HG02852 (cell line): ENCODE results near the gene HIPK2.

ENCODE experiments used
- ATAC-seq: cut with Tn5 transposase; IDR thresholded peaks from one replicate; pipeline ENCODE4 v1.9.1; 2021; ENCODE audit warnings: mild to moderate bottlenecking, moderate library complexity; ENCODE audit not compliant: unreplicated experiment

The HIPK2 gene

DNA sequence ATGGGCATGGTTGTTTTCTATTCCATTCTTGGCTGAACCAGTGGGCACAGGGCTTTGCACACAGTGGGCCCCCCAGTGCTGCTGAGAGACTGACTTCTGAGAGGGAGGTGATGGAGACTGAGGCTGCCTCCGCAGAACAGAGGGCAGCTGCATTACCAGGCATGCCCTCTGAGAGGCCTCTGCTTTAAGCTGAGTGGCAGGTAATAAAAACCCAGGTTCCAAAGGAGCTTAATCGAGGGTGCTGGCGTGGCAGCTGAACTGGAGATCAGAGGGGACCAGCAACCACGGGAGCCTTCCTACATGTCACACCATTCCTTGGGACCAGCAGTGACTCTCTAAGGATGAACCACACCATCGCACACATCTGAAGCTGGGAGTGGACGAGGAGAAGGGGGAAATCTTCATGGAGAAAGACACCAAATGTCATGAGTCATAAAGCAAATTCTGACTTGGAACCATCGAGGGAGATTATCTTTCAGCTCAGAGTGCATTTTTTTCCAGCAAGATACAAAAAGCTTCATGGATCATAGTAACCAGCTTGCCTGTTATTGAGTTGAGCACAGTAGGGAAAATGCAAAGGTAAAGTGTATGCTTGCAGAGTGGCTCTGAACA is 24.6 kb downstream of the HIPK2 start:
- ATAC-seq = no peak

DNA sequence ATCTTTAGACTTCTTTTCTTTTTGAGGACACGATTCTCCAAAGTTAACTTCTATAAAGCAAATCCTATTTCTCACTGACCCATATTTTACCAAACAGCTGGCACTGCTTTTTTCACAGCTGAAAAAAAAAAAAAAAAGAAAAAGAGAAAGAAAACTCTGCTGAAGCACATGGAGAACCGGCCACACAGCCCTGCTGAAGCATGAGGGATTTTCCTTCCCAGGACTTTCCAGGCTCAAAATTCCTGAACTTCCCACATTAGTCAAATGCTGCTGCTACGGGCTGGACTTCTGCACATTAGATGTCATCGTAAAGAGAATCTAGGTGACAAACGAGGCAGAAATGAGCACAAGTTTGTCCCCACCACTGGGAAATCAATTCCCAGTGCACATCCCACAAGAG is 25.2 kb downstream of the HIPK2 start:
- ATAC-seq = no peak

GRCh38 chr7:139752148-139752547 is 25.6 kb downstream of the HIPK2 start:
- ATAC-seq = no peak

DNA sequence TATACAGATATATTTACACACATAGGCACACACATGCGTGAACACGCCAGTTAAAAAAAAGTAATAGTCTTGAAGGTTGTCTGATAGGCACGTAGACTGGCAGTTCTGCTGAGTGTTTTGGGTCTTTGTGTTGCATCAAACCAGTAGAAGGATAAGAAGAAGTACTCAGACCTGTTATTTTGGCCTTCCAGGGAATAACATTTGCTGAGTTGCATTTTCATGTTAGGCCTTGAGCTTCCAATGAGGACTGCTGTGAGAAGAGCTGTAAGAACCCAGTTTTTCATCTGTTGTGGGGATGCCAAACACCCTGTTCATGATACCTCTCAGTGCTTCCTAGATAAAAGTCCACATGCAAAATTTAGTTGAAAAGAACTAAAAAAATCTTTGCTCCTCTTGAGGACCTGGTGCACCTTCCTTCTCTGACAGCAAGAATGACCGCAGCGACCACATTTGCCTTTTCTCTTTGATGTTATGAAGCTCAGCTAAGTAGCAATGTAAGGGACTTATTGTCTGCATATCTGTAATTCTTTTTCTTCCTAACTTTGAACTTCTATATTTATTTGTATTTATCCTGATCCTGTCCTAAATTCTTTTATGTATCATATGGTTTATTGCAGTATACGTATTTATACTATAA is 27.2 kb downstream of the HIPK2 start:
- no peak for ATAC-seq

- no peak for ATAC-seq
These were observed 28.3 kb downstream of the HIPK2 start for GRCh38 chr7:139749545-139749944.

GRCh38 chr7:139748941-139749340 is 28.9 kb downstream of the HIPK2 start:
- no peak for ATAC-seq

- no peak for ATAC-seq
These were observed 29.4 kb downstream of the HIPK2 start for GRCh38 chr7:139748373-139748765.

GRCh38 chr7:139747662-139748372 is 30.0 kb downstream of the HIPK2 start:
- ATAC-seq = no peak

DNA sequence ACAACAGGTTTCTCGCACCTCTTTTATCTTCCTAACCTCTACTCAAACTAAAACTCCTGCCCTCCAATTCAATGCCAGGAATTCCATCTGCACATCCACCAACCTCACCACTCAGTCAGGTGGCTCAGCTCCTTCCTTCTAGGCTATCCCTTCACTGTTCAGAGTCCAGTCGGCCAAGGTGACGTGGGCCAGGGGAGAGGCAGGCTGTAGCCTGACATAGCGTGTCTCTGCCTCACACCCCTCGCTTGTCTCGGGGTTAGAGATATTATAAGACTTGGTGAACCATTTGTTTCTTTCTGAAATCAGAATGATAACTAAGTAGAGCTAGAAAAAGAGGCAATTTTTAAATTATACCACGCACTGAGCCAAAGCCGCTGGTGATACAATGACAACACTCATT is 31.1 kb downstream of the HIPK2 start:
- ATAC-seq = no peak

DNA sequence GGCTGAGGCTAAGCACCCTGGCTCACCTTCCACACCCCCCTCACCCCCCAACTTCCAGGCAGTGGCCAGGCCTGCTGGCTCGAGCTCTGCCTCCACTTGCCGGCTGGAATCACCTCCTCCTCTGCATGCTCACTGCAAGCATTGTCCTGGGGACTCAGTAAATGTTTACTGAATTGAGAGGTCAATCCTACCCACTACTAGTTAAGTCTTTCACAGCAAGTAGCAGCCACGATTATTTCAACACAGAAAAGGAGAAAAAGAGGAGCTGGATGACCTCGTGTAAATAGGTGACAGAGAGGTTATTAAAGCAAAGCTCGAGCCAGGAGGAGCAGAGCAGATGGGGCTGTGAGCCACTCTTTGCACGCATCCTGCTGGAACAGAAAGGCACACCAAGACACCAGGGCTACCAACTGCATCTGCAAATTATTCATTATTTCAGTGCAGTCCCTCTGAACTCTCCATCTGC is 32.1 kb downstream of the HIPK2 start:
- ATAC-seq = no peak

DNA sequence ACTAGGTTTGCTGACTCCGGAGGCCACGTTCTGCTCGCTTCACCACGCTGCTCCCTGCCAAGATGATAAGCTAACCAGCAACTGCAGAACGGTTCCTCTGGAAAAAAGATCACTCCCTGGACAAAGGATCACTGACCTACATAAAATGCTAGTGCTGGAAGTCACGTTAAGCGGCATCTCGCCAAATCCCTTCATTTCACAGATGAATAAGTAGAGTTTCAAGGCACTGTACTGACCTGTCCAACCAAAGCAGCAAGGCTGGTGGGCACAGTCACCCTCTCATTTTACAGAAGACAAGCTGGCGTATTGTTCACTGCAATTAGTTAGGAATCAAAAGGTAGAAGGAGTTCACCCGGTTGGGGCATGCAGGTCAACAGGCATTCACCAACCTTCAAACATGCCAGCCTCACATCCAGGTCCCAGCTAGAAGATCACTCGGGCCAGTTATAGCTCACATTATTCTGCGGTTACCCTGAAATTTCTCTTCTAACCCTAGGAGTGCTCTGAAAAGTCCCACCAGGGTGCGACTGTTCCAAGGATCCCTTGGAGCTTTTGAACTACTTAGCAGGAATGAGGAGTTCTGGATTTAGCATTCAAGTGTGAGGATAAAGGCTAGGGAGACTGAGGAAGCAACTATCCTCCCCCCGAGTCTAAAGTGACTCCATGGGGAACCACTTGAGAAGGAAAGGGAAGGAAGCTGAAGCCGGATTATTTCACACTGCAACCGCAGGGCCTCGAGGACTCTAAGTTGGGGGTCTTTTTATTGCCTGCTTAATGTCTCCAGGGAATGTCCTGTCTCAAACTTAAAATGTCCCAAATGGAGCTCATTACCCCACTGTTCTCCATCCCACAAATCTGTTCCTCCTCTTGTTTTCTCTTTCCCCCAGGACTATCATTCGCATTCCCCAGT is 32.8 kb downstream of the HIPK2 start:
- ATAC-seq = no peak

GRCh38 chr7:139743967-139744767 is 33.6 kb downstream of the HIPK2 start:
- ATAC-seq = no peak

DNA sequence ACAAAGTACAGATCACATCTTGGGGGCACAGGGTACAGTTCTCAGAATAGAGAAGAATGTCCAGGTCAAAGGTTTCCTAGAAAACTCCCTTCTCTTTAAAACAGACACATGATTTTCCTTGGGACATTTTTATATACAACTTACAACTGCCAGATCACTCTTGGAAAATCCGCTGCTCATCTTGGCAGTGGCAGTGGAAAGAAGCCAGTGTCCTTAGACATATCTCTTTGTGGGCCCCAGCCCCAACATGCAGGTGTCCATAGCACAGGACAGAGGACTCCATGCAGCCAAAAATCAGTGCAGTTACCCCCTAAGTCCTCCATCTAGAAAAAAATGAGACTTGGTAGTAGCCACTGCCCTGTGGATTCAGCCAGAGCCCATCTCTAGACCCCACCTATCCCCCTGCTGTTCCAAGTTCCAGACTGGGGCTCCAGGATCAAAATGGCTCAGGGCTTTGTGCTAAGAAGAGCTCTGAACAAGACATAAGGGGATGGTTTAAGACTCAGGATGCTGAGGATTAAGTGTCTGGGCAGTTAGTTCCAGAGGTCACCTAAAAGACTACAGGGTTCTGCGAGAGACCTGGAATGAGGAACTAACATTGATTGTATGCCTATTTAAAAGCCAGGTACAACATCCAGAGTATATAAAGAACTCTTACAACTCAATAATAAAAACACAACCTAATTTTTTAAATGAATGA is 34.4 kb downstream of the HIPK2 start:
- no peak for ATAC-seq

DNA sequence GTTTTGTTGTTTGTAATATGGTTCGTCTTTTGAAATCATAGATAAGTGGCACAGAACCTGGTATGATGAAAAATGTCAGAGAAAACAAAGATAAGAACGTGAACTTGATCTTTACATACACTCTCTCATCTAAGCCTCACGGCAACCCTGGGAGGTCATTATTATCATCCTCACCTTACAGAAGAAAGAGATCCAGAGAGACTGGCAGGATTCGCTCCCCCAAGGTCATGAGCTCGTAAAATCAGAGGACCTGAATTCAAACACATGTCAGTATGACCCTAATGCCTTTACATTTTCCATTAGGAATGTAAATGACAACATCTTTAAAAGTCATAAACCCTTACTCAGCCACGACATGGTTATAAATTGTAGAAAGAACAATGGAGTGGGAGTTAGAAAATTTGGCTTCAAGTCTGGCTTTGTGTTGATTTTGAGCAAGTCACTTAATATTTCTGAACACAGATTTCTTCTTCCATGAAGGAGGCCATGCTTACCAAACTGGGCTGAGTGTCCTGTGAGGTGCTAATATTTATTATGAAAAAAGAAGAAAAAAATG is 35.9 kb downstream of the HIPK2 start:
- ATAC-seq = no peak

GRCh38 chr7:139741239-139741638 is 36.6 kb downstream of the HIPK2 start:
- no peak for ATAC-seq

- no peak for ATAC-seq
These were observed 37.8 kb downstream of the HIPK2 start for GRCh38 chr7:139739863-139740597.

GRCh38 chr7:139738772-139739171 is 39.0 kb downstream of the HIPK2 start:
- no peak for ATAC-seq

DNA sequence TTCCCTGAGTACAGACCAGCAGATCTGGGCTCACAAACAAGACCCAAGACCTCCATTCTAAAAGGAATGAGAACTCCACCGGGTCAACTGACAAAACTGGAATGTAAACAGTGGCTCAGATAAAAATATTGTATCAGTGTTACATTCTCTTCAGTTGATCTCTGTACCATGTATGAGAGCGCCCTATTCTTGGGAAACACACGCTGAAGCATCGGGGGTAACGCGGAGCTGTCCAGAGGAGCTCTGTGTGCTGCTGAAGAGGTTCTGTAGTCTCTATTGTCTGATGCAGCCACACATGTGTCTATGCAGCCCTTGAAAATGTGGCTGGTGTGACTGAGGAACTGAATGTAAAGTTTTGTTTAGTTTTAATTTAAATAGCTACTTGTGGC is 39.7 kb downstream of the HIPK2 start:
- no peak for ATAC-seq
